ENCODE data around the gene RFC5. TPM values are rescaled to one million over a fixed set of nuclear protein-coding genes. Genes with fewer than 3 reads are reported as not detected.

Gene RFC5
- polyA plus RNA-seq, 2 of the 4 experiments (the other 2 are of a cell fraction) = 57.5 to 64.7 TPM

- Histone ChIP-seq H3K27ac (peak overlapping the region; percentile 86 to 89), H3K9me3 (no peaks in the 10 kb centered on the region), H3K4me1 (peaks cover 71% of the 10 kb centered on the region), H3K4me2 (peak overlapping the region; percentile 80), H3K4me3 (no peak overlapping the region)
- TF ChIP-seq ESRRA (IDR thresholded peaks at IDR 0.05; ENCODE audit: borderline replicate concordance, low read length) = no peak
- no peak for TF ChIP-seq POLR2A (IDR thresholded peaks at IDR 0.05; ENCODE audit: low read length)
- TF ChIP-seq TFCP2L1 (CRISPR knock-in tag; IDR thresholded peaks at IDR 0.05) = no peak
- TF ChIP-seq PHF8 (IDR thresholded peaks at IDR 0.05; ENCODE audit: borderline replicate concordance, low read depth) = no peak
- TF ChIP-seq NFE2L2 (conservative IDR thresholded peaks at IDR 0.05; ENCODE audit: low read length) = no peak
- no peak for TF ChIP-seq EHF (CRISPR knock-in tag; IDR thresholded peaks at IDR 0.05)
- ATAC-seq (peak; percentile 9 to 44; a peak in 4 of 6 replicates), FAIRE-seq (no peak), DNase-seq (ENCODE audit: low read depth in 1 of 2, low spot score in 1 of 2) (no peak)
- WGBS (ENCODE audit: missing lambda C conversion rate) = 74% methylated on average over 10 of the region's 10 CpGs
- ChIA-PET CTCF (interaction anchor here (0.9 to 5.1 kb wide), 4 partner anchors 11 to 179 kb away, joined by 3 to 23 read pairs (median 4); no protein-coding TSS in a partner anchor), POLR2A (interaction anchor here (1.9 kb wide), 1 partner anchor 8 kb away, joined by 7 read pairs; the partner anchor contains the start of gene WSB2)
These were observed 36.8 kb downstream of the RFC5 start for GRCh38 chr12:118053071-118053985.

GRCh38 chr12:118055144-118055557 is 38.6 kb downstream of the RFC5 start:
- DNase-seq (ENCODE audit: low read depth in 1 of 2, low spot score in 1 of 2) = peak; percentile 39 to 82
- FAIRE-seq = no peak
- Histone ChIP-seq H3K4me3 (no peak overlapping the region), H3K4me2 (peak overlapping the region; percentile 58; the same call in 1 of the 3 replicates), H3K4me1 (peaks cover 83% of the 10 kb centered on the region), H3K9me3 (no peaks in the 10 kb centered on the region), H3K27ac (peak overlapping the region in 1 of 2 experiments; percentile 80; a peak in 4 of 6 replicates)
- peak; percentile 55; the same call in 2 of the 3 replicates for TF ChIP-seq CTCF (IDR thresholded peaks at IDR 0.05)
- TF ChIP-seq NPAS2 (CRISPR knock-in tag; IDR thresholded peaks at IDR 0.05; ENCODE audit: borderline replicate concordance) = no peak
- TF ChIP-seq USF2 (IDR thresholded peaks at IDR 0.05) = no peak
- TF ChIP-seq EHMT2 (IDR thresholded peaks at IDR 0.05; ENCODE audit: low read depth) = no peak
- no peak for TF ChIP-seq TP53 (CRISPR knock-in tag; IDR thresholded peaks at IDR 0.05)
- TF ChIP-seq HOXB13 (CRISPR knock-in tag; IDR thresholded peaks at IDR 0.05; ENCODE audit: low read depth) = no peak
- no peak for TF ChIP-seq JUNB (IDR thresholded peaks at IDR 0.05)
- TF ChIP-seq TFCP2L1 (CRISPR knock-in tag; IDR thresholded peaks at IDR 0.05) = no peak
- no peak for TF ChIP-seq PHF8 (IDR thresholded peaks at IDR 0.05; ENCODE audit: borderline replicate concordance, low read depth)
- no peak for TF ChIP-seq RFX5 (IDR thresholded peaks at IDR 0.05)
- no peak for TF ChIP-seq HOXB5 (CRISPR knock-in tag; IDR thresholded peaks at IDR 0.05)
- no peak for TF ChIP-seq ZFP36 (IDR thresholded peaks at IDR 0.05; ENCODE audit: borderline replicate concordance, partially characterized antibody)
- TF ChIP-seq SMC3 (IDR thresholded peaks at IDR 0.05) = 0 out of 3 replicates have a peak, but pooled peaks have one; percentile 12
- no peak for TF ChIP-seq ESRRA (IDR thresholded peaks at IDR 0.05; ENCODE audit: borderline replicate concordance, low read length)
- no peak for TF ChIP-seq MAZ (IDR thresholded peaks at IDR 0.05; ENCODE audit: borderline replicate concordance, low read depth, low read length)
- TF ChIP-seq POLR2A (IDR thresholded peaks at IDR 0.05; ENCODE audit: low read length) = no peak
- peak in 1 of 2 experiments; percentile 19; a peak in 1 of 5 replicates for TF ChIP-seq RAD21 (conservative IDR thresholded peaks at IDR 0.05 in 1 of 2, IDR thresholded peaks at IDR 0.05 in 1 of 2)
- no peak for TF ChIP-seq CHD2 (IDR thresholded peaks at IDR 0.05; ENCODE audit: low read length, partially characterized antibody)
- TF ChIP-seq CHD4 (IDR thresholded peaks at IDR 0.05; ENCODE audit: borderline replicate concordance) = no peak
- 44% methylated on average over 2 of the region's 2 CpGs for WGBS (ENCODE audit: missing lambda C conversion rate)
- ChIA-PET CTCF (interaction anchor here (0.6 to 5.1 kb wide), 10 partner anchors 10 to 181 kb away, joined by 3 to 23 read pairs (median 4); no protein-coding TSS in a partner anchor), POLR2A (no interaction called here)
- peak in 1 of 2 experiments; percentile 48; a peak in 3 of 6 replicates for ATAC-seq

All from A549 (cell line).